ENCODE data around the gene BCAS3.

DNA sequence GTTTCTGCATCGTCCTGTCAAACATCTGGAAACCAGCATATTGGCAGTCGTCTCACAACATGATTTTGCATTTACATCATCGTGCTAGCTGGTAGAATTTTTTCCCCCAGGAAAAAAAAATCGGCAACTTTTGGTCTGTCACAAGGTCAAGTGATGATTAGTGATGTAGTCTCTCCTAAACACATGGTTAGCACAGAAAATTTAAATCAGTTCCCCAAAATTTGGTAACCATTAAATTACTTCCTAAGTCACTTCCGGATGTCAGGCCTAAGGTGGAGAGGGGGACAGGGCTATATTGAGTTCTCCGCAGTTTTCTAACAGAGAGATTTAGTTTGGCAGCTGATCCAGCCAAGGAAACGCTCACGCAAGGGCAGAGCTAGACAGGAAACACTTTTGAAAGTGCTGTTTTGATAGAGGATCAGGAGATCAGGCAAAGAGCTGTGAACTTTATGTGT lies 451.0 kb downstream of the BCAS3 start:
- TF ChIP-seq, protein P1, sequence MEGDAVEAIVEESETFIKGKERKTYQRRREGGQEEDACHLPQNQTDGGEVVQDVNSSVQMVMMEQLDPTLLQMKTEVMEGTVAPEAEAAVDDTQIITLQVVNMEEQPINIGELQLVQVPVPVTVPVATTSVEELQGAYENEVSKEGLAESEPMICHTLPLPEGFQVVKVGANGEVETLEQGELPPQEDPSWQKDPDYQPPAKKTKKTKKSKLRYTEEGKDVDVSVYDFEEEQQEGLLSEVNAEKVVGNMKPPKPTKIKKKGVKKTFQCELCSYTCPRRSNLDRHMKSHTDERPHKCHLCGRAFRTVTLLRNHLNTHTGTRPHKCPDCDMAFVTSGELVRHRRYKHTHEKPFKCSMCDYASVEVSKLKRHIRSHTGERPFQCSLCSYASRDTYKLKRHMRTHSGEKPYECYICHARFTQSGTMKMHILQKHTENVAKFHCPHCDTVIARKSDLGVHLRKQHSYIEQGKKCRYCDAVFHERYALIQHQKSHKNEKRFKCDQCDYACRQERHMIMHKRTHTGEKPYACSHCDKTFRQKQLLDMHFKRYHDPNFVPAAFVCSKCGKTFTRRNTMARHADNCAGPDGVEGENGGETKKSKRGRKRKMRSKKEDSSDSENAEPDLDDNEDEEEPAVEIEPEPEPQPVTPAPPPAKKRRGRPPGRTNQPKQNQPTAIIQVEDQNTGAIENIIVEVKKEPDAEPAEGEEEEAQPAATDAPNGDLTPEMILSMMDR (IDR thresholded peaks at IDR 0.05 in 4 of 5, conservative IDR thresholded peaks at IDR 0.05 in 1 of 5), result no peak
- TF ChIP-seq POLR2A (IDR thresholded peaks at IDR 0.05), result no peak
